ENCODE measurements around the gene PLCB1.

The PLCB1 gene

DNA sequence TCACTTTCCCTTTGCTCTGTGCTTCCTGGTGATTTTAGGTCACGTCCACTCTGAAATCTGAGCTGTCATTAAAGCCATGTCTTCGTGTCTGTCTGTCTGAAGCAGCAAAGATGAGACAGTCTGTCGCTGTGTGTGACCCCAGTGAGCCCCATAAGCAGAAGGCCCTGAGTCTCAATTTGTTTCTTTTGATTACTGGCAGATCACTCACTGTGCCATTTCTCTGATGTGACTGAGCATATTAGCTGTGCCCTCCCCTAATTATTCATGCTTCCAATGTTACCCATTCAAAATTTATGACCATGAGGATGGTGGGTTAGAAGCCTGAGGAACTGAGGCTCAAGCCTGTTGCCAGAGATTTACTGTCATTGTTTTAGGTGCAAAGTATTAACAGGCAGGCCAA, 117.6 kb downstream of the PLCB1 start:
- no peak for DNase-seq (ENCODE audit: low read depth)
- H3K4me3 ChIP-seq (replicated peaks; ENCODE audit: low read depth, low read length): no peak overlapping the region
- TF ChIP-seq, protein P1, sequence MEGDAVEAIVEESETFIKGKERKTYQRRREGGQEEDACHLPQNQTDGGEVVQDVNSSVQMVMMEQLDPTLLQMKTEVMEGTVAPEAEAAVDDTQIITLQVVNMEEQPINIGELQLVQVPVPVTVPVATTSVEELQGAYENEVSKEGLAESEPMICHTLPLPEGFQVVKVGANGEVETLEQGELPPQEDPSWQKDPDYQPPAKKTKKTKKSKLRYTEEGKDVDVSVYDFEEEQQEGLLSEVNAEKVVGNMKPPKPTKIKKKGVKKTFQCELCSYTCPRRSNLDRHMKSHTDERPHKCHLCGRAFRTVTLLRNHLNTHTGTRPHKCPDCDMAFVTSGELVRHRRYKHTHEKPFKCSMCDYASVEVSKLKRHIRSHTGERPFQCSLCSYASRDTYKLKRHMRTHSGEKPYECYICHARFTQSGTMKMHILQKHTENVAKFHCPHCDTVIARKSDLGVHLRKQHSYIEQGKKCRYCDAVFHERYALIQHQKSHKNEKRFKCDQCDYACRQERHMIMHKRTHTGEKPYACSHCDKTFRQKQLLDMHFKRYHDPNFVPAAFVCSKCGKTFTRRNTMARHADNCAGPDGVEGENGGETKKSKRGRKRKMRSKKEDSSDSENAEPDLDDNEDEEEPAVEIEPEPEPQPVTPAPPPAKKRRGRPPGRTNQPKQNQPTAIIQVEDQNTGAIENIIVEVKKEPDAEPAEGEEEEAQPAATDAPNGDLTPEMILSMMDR (IDR thresholded peaks at IDR 0.05; ENCODE audit: low read length, missing control alignments): no peak

DNA sequence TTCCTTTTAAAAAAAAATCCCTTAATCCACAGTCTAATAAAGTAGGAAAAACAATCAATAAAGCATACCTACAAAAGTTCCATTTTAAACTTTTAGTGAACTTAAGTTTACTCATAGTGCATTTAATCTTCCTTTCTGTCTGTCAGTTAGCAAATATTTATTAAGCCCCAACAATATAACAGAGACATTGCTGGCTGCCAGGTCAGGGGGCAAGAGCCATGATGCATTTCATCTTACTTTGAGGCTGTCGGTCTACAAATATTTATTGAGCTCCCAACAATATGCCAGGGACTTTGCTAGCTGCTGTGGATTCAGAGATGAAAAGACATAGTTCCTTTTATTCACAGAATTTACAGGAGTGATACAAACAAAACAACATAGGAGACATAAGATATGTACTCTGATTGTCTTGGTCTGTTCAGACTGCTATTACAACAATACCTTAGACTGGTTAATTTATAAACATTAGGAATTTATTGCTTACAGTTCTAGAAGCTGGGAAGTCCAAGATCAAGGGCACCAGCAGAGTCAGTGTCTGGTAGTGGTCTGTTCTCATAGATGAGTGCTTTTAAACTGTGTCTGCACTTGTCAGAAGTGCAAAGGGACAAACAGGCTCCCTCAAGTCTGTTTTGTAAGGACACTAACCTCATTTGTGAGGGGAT, 118.6 kb downstream of the PLCB1 start:
- DNase-seq (ENCODE audit: low read depth): no peak
- H3K4me3 ChIP-seq (replicated peaks; ENCODE audit: low read depth, low read length): no peak overlapping the region
- TF ChIP-seq, protein P1 (IDR thresholded peaks at IDR 0.05; ENCODE audit: low read length, missing control alignments): no peak

DNA sequence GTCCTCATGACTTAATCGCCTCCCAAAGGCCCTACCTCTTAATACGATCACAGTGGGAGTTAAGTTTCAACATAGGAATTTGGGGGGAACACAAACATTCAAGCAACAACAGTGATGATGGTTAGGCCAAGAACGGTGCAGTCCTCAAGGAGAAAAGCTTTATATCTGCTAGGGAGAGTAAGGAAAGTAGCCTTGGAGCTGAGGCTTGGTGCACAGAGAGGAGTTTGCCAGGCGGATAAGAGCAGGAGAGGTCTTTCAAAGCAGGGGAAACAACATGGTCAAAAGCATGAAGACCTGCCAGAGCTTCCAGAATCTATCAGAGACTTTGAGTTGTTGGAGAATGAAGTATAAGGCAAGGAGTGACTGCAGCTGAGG, 119.1 kb downstream of the PLCB1 start:
- no peak for DNase-seq (ENCODE audit: low read depth)
- TF ChIP-seq, protein P1 (IDR thresholded peaks at IDR 0.05; ENCODE audit: low read length, missing control alignments): no peak
- no peak overlapping the region for H3K4me3 ChIP-seq (replicated peaks; ENCODE audit: low read depth, low read length)

DNA sequence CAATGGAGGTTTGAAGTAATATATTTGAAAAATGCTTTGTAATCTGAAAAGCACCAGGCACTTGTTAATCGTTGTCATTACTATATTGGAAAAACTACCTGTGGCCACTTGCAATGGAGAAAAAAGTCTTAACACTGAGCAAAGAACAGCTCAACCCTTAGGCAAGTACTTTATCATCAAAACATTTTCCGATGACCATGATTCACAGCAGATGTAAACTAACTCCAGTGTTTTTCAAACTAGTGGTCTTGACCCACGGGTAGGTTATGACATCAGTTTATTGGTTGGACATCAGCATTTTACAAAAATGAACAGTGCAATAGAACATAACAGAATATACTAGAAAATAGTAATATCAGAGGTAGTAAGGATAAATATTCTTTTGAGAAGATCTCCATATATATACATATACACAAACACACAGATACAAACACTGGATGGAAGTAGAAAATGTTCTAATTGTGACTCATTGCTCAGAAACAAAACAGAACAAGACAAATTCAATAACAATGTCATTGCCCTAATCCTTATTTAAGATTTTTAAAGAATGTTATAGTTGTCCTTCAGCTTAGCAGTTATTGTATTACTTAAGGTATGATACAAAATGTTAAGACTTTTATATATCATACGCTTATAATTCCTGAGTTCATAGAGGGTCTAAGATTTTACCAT, 123.0 kb downstream of the PLCB1 start:
- DNase-seq (ENCODE audit: low read depth): no peak
- TF ChIP-seq, protein P1 (IDR thresholded peaks at IDR 0.05; ENCODE audit: low read length, missing control alignments): no peak
- no peak overlapping the region for H3K4me3 ChIP-seq (replicated peaks; ENCODE audit: low read depth, low read length)

DNA sequence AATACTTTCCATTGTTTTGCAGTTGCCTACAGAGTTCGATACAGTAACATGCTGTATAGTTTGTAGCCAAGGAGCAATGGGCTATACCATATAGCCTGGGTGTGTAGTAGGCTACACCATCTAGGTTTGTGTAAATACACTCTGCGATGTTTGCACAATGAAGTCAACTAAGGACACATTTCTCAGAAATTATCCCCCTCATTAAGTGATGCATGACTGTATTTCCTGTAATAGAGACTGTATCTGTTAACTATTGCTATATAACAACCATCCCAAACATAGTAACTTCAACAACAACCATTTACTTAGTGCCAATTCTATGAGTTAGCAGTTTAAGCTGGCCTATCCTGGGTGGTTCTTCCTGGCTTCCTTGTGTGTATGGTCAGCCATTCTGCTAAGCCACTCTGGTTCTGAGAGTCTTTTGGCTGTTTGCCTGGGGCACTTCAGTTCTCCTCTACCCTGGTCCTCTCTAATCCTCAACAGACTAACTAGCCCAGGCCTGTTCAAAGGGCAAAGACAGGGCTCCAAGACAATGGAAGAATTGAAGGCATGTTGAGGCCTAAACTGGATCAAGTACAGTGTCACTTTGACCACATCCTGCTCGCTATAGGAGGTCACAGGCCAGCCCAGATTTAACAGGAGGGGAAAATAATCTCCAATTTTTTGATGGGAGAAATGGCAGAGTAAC, 124.0 kb downstream of the PLCB1 start:
- H3K4me3 ChIP-seq (replicated peaks; ENCODE audit: low read depth, low read length): no peak overlapping the region
- TF ChIP-seq, protein P1 (IDR thresholded peaks at IDR 0.05; ENCODE audit: low read length, missing control alignments): no peak
- no peak for DNase-seq (ENCODE audit: low read depth)

DNA sequence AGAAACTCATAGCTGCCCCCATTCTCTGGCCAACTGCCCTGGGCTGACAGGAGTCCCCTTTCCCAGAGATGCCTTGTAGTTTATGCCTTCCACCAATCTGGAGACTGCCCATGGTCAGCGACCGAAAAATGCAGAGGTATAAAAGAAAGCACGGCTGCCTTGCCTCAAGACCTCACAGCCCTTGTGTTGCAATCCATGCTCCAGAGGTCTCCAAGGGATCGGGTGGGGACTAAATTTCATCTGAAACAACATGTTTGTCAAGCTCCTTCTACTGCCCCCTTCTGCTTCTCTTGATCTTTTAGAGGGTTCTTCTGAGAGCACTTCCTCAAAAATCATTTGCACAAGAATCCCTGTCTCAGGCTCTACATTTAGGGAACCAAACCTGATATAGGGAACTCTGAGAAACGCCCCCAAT, 128.8 kb downstream of the PLCB1 start:
- TF ChIP-seq, protein P1 (IDR thresholded peaks at IDR 0.05; ENCODE audit: low read length, missing control alignments): no peak
- H3K4me3 ChIP-seq (replicated peaks; ENCODE audit: low read depth, low read length): no peak overlapping the region
- no peak for DNase-seq (ENCODE audit: low read depth)

All from fibroblast of pulmonary artery (primary cell).